ENCODE data around the gene PCDHGA1.

PCDHGA1 gene

GRCh38 chr5:141488591-141489561 lies 158.6 kb downstream of the PCDHGA1 start, which contains the start of gene PCDHGC5:
PCDHGC5 (plus strand) TSS chr5:141489081; CDS start chr5:141489241, 160 bp downstream.
- Histone ChIP-seq H3K4me1 (ENCODE audit: control insufficient read depth, insufficient read depth, low read length, poor library complexity, severe bottlenecking) (peaks cover 44% of the 10 kb centered on the region), H3K36me3 (ENCODE audit: control insufficient read depth, insufficient read depth, low read length) (peaks cover 79% of the 10 kb centered on the region), H3K27ac (ENCODE audit: low read depth, low read length, severe bottlenecking) (peak within 1 kb of the TSS; percentile 53), H3K9me3 (ENCODE audit: control insufficient read depth, low read length) (peaks cover 21% of the 10 kb centered on the region), H3K4me3 (ENCODE audit: extremely low read depth, insufficient read depth, low read length, poor library complexity, severe bottlenecking) (peak within 1 kb of the TSS; percentile 14)
- WGBS, 2 experiments (ENCODE audit: insufficient coverage in 2 of 2), result 71 to 76% methylated on average over 7 to 12 of the region's 14 CpGs

GRCh38 chr5:141489841-141490240 lies 159.5 kb downstream of the PCDHGA1 start:
- Histone ChIP-seq H3K4me3 (ENCODE audit: extremely low read depth, insufficient read depth, low read length, poor library complexity, severe bottlenecking) (no peak overlapping the region), H3K9me3 (ENCODE audit: control insufficient read depth, low read length) (peaks cover 21% of the 10 kb centered on the region), H3K27ac (ENCODE audit: low read depth, low read length, severe bottlenecking) (no peak overlapping the region), H3K4me1 (ENCODE audit: control insufficient read depth, insufficient read depth, low read length, poor library complexity, severe bottlenecking) (peaks cover 49% of the 10 kb centered on the region), H3K36me3 (ENCODE audit: control insufficient read depth, insufficient read depth, low read length) (peaks cover 79% of the 10 kb centered on the region)
- 94 to 97% methylated on average over 9 to 10 of the region's 10 CpGs for WGBS, 2 experiments (ENCODE audit: insufficient coverage in 2 of 2)

- no peak overlapping the region for H3K27ac ChIP-seq (ENCODE audit: low read depth, low read length, severe bottlenecking)
- H3K4me3 ChIP-seq (ENCODE audit: extremely low read depth, insufficient read depth, low read length, poor library complexity, severe bottlenecking), result no peak overlapping the region
- peaks cover 21% of the 10 kb centered on the region for H3K9me3 ChIP-seq (ENCODE audit: control insufficient read depth, low read length)
- 96 to 99% methylated on average over 9 to 10 of the region's 10 CpGs for WGBS, 2 experiments (ENCODE audit: insufficient coverage in 2 of 2)
- H3K36me3 ChIP-seq (ENCODE audit: control insufficient read depth, insufficient read depth, low read length), result peaks cover 77% of the 10 kb centered on the region
- peaks cover 48% of the 10 kb centered on the region for H3K4me1 ChIP-seq (ENCODE audit: control insufficient read depth, insufficient read depth, low read length, poor library complexity, severe bottlenecking)
Measured at GRCh38 chr5:141490271-141490670, 160.0 kb downstream of the PCDHGA1 start.

- H3K4me1 ChIP-seq (ENCODE audit: control insufficient read depth, insufficient read depth, low read length, poor library complexity, severe bottlenecking), result peaks cover 48% of the 10 kb centered on the region
- no peak overlapping the region for H3K4me3 ChIP-seq (ENCODE audit: extremely low read depth, insufficient read depth, low read length, poor library complexity, severe bottlenecking)
- H3K36me3 ChIP-seq (ENCODE audit: control insufficient read depth, insufficient read depth, low read length), result peaks cover 72% of the 10 kb centered on the region
- no peak overlapping the region for H3K27ac ChIP-seq (ENCODE audit: low read depth, low read length, severe bottlenecking)
- 94 to 97% methylated on average over 10 of the region's 13 CpGs for WGBS, 2 experiments (ENCODE audit: insufficient coverage in 2 of 2)
- peaks cover 20% of the 10 kb centered on the region for H3K9me3 ChIP-seq (ENCODE audit: control insufficient read depth, low read length)
Measured at GRCh38 chr5:141490771-141491170, 160.5 kb downstream of the PCDHGA1 start.

GRCh38 chr5:141491323-141492167 lies 161.2 kb downstream of the PCDHGA1 start:
- 98% methylated on average over 66 of the region's 66 CpGs for WGBS, 2 experiments (ENCODE audit: insufficient coverage in 2 of 2)
- Histone ChIP-seq H3K4me3 (ENCODE audit: extremely low read depth, insufficient read depth, low read length, poor library complexity, severe bottlenecking) (no peak overlapping the region), H3K4me1 (ENCODE audit: control insufficient read depth, insufficient read depth, low read length, poor library complexity, severe bottlenecking) (peaks cover 52% of the 10 kb centered on the region)

GRCh38 chr5:141492168-141492885 lies 162.0 kb downstream of the PCDHGA1 start:
- peaks cover 55% of the 10 kb centered on the region for H3K4me1 ChIP-seq (ENCODE audit: control insufficient read depth, insufficient read depth, low read length, poor library complexity, severe bottlenecking)
- 98 to 99% methylated on average over 61 to 66 of the region's 68 CpGs for WGBS, 2 experiments (ENCODE audit: insufficient coverage in 2 of 2)
- H3K4me3 ChIP-seq (ENCODE audit: extremely low read depth, insufficient read depth, low read length, poor library complexity, severe bottlenecking), result no peak overlapping the region
- H3K36me3 ChIP-seq (ENCODE audit: control insufficient read depth, insufficient read depth, low read length), result peaks cover 68% of the 10 kb centered on the region
- H3K9me3 ChIP-seq (ENCODE audit: control insufficient read depth, low read length), result peaks cover 6% of the 10 kb centered on the region
- no peak overlapping the region for H3K27ac ChIP-seq (ENCODE audit: low read depth, low read length, severe bottlenecking)

More at GRCh38 chr5:141491323-141492167, 161.2 kb downstream of the PCDHGA1 start:
- Histone ChIP-seq H3K36me3 (ENCODE audit: control insufficient read depth, insufficient read depth, low read length) (peaks cover 68% of the 10 kb centered on the region), H3K9me3 (ENCODE audit: control insufficient read depth, low read length) (peaks cover 13% of the 10 kb centered on the region), H3K27ac (ENCODE audit: low read depth, low read length, severe bottlenecking) (no peak overlapping the region)

GRCh38 chr5:141493500-141494422 lies 163.4 kb downstream of the PCDHGA1 start:
- Histone ChIP-seq H3K9me3 (ENCODE audit: control insufficient read depth, low read length) (no peaks in the 10 kb centered on the region), H3K4me3 (ENCODE audit: extremely low read depth, insufficient read depth, low read length, poor library complexity, severe bottlenecking) (no peak overlapping the region), H3K27ac (ENCODE audit: low read depth, low read length, severe bottlenecking) (peak overlapping the region; percentile 96), H3K36me3 (ENCODE audit: control insufficient read depth, insufficient read depth, low read length) (peaks cover 65% of the 10 kb centered on the region), H3K4me1 (ENCODE audit: control insufficient read depth, insufficient read depth, low read length, poor library complexity, severe bottlenecking) (peaks cover 45% of the 10 kb centered on the region)
- WGBS, 2 experiments (ENCODE audit: insufficient coverage in 2 of 2), result 82 to 88% methylated on average over 3 to 9 of the region's 10 CpGs

GRCh38 chr5:141494761-141495452 lies 164.6 kb downstream of the PCDHGA1 start:
- Histone ChIP-seq H3K4me3 (ENCODE audit: extremely low read depth, insufficient read depth, low read length, poor library complexity, severe bottlenecking) (peak overlapping the region; percentile 24), H3K4me1 (ENCODE audit: control insufficient read depth, insufficient read depth, low read length, poor library complexity, severe bottlenecking) (peaks cover 34% of the 10 kb centered on the region), H3K36me3 (ENCODE audit: control insufficient read depth, insufficient read depth, low read length) (peaks cover 65% of the 10 kb centered on the region), H3K9me3 (ENCODE audit: control insufficient read depth, low read length) (no peaks in the 10 kb centered on the region), H3K27ac (ENCODE audit: low read depth, low read length, severe bottlenecking) (peak overlapping the region; percentile 96)
- 12 to 16% methylated on average over 11 to 12 of the region's 22 CpGs for WGBS, 2 experiments (ENCODE audit: insufficient coverage in 2 of 2)

- Histone ChIP-seq H3K4me3 (ENCODE audit: extremely low read depth, insufficient read depth, low read length, poor library complexity, severe bottlenecking) (peak overlapping the region; percentile 24), H3K27ac (ENCODE audit: low read depth, low read length, severe bottlenecking) (peak overlapping the region; percentile 96), H3K9me3 (ENCODE audit: control insufficient read depth, low read length) (no peaks in the 10 kb centered on the region), H3K4me1 (ENCODE audit: control insufficient read depth, insufficient read depth, low read length, poor library complexity, severe bottlenecking) (peaks cover 31% of the 10 kb centered on the region), H3K36me3 (ENCODE audit: control insufficient read depth, insufficient read depth, low read length) (peaks cover 60% of the 10 kb centered on the region)
- 12 to 21% methylated on average over 7 to 8 of the region's 8 CpGs for WGBS, 2 experiments (ENCODE audit: insufficient coverage in 2 of 2)
Measured at GRCh38 chr5:141495453-141495811, 165.1 kb downstream of the PCDHGA1 start.
